Measurements from ENCODE around the gene ZNF497. TPM values are rescaled to one million over a fixed set of nuclear protein-coding genes. Genes with fewer than 3 reads are reported as not detected.

ZNF497 gene
- total and polyA plus RNA-seq, 2 of the 13 experiments (the other 11 are each of a cell fraction or from before 2014, with no cell fraction given) = 1.5 to 1.9 TPM

DNA sequence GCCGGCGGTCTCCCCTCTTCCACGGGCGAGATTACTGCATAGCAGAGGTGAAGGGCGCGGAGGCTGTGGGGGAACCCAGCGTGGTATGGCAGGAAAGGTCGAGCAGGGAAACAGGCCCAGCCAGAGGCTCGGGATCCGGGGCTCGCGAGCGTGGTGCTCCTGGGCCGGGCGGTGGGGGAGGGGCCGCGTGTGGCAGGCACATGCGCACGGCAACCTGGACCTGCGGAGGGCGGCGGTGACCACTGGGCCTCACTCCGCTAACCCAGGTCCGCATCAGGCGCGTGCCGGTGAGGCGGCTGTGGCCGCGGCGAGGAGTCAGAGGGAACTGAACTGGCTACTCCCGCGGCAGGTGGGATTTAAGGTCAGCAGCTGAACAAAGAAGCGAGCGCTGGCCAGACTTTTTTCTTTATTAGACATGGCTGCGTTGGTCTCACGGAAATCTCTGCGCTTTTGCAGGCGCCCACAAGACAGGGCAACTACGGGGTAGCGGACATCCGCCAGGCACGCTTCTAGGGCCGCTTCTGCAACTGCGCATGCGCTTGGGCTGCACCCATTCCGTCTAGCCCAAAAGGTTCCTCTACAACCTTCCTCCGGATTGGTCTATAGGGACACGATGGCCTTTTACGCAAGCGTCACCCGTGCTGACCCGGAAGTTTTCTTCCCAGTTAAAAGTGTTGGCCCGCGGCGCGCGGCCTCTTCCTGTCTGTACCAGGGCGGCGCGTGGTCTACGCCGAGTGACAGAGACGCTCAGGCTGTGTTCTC lies 24.2 kb upstream of the ZNF497 start, which contains the start of gene RPS5 (continued):
- TF ChIP-seq, protein P1, sequence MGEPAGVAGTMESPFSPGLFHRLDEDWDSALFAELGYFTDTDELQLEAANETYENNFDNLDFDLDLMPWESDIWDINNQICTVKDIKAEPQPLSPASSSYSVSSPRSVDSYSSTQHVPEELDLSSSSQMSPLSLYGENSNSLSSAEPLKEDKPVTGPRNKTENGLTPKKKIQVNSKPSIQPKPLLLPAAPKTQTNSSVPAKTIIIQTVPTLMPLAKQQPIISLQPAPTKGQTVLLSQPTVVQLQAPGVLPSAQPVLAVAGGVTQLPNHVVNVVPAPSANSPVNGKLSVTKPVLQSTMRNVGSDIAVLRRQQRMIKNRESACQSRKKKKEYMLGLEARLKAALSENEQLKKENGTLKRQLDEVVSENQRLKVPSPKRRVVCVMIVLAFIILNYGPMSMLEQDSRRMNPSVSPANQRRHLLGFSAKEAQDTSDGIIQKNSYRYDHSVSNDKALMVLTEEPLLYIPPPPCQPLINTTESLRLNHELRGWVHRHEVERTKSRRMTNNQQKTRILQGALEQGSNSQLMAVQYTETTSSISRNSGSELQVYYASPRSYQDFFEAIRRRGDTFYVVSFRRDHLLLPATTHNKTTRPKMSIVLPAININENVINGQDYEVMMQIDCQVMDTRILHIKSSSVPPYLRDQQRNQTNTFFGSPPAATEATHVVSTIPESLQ (CRISPR knock-in tag; conservative IDR thresholded peaks at IDR 0.05) = no peak
- 0 out of 2 replicates have a peak, but pooled peaks have one; percentile 32 for TF ChIP-seq ZNF180 (CRISPR knock-in tag; IDR thresholded peaks at IDR 0.05; ENCODE audit: borderline replicate concordance, low read depth)
- peak; percentile 28; the same call in 1 of the 2 replicates for TF ChIP-seq GFI1 (CRISPR knock-in tag; IDR thresholded peaks at IDR 0.05; ENCODE audit: borderline replicate concordance)
- TF ChIP-seq, protein P2, sequence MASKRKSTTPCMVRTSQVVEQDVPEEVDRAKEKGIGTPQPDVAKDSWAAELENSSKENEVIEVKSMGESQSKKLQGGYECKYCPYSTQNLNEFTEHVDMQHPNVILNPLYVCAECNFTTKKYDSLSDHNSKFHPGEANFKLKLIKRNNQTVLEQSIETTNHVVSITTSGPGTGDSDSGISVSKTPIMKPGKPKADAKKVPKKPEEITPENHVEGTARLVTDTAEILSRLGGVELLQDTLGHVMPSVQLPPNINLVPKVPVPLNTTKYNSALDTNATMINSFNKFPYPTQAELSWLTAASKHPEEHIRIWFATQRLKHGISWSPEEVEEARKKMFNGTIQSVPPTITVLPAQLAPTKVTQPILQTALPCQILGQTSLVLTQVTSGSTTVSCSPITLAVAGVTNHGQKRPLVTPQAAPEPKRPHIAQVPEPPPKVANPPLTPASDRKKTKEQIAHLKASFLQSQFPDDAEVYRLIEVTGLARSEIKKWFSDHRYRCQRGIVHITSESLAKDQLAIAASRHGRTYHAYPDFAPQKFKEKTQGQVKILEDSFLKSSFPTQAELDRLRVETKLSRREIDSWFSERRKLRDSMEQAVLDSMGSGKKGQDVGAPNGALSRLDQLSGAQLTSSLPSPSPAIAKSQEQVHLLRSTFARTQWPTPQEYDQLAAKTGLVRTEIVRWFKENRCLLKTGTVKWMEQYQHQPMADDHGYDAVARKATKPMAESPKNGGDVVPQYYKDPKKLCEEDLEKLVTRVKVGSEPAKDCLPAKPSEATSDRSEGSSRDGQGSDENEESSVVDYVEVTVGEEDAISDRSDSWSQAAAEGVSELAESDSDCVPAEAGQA (IDR thresholded peaks at IDR 0.05; ENCODE audit: low read depth) = peak; percentile 71; the same call in 1 of the 2 replicates
- TF ChIP-seq, protein P2 (CRISPR knock-in tag; IDR thresholded peaks at IDR 0.05; ENCODE audit: borderline replicate concordance) = no peak; the same call in 1 of the 2 replicates
- TF ChIP-seq ZNF451 (CRISPR knock-in tag; IDR thresholded peaks at IDR 0.05) = peak; percentile 79; the same call in 1 of the 2 replicates
- TF ChIP-seq, protein P3, sequence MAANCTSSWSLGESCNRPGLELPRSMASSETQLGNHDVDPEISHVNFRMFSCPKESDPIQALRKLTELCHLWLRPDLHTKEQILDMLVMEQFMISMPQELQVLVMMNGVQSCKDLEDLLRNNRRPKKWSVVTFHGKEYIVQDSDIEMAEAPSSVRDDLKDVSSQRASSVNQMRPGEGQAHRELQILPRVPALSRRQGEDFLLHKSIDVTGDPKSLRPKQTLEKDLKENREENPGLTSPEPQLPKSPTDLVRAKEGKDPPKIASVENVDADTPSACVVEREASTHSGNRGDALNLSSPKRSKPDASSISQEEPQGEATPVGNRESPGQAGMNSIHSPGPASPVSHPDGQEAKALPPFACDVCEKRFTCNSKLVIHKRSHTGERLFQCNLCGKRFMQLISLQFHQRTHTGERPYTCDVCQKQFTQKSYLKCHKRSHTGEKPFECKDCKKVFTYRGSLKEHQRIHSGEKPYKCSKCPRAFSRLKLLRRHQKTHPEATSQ (CRISPR knock-in tag; IDR thresholded peaks at IDR 0.05; ENCODE audit: borderline replicate concordance) = no peak; the same call in 1 of the 2 replicates
- TF ChIP-seq ZSCAN29 (CRISPR knock-in tag; conservative IDR thresholded peaks at IDR 0.05) = peak; percentile 48; the same call in 1 of the 2 replicates
- peak; percentile 52 for TF ChIP-seq ZNF746 (CRISPR knock-in tag; IDR thresholded peaks at IDR 0.05)
- TF ChIP-seq, protein P4, sequence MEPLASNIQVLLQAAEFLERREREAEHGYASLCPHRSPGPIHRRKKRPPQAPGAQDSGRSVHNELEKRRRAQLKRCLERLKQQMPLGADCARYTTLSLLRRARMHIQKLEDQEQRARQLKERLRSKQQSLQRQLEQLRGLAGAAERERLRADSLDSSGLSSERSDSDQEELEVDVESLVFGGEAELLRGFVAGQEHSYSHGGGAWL (CRISPR knock-in tag; IDR thresholded peaks at IDR 0.05) = peak; percentile 41
- TF ChIP-seq, protein P5, sequence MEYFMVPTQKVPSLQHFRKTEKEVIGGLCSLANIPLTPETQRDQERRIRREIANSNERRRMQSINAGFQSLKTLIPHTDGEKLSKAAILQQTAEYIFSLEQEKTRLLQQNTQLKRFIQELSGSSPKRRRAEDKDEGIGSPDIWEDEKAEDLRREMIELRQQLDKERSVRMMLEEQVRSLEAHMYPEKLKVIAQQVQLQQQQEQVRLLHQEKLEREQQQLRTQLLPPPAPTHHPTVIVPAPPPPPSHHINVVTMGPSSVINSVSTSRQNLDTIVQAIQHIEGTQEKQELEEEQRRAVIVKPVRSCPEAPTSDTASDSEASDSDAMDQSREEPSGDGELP (IDR thresholded peaks at IDR 0.05; ENCODE audit: borderline replicate concordance, low read depth) = peak; percentile 33; the same call in 1 of the 2 replicates
- TF ChIP-seq BRCA1 (CRISPR knock-in tag; IDR thresholded peaks at IDR 0.05) = peak; percentile 62
- peak; percentile 43; the same call in 1 of the 2 replicates for TF ChIP-seq ZNF343 (CRISPR knock-in tag; IDR thresholded peaks at IDR 0.05)
- TF ChIP-seq DR1 (CRISPR knock-in tag; IDR thresholded peaks at IDR 0.05) = peak; percentile 96
- TF ChIP-seq SNAI1 (CRISPR knock-in tag; IDR thresholded peaks at IDR 0.05; ENCODE audit: borderline replicate concordance) = peak; percentile 86
- TF ChIP-seq NAIF1 (CRISPR knock-in tag; IDR thresholded peaks at IDR 0.05; ENCODE audit: borderline replicate concordance) = peak; percentile 87
- peak; percentile 75; the same call in 1 of the 2 replicates for TF ChIP-seq IRX3 (CRISPR knock-in tag; IDR thresholded peaks at IDR 0.05; ENCODE audit: borderline replicate concordance, low read depth)
